Fibroblast of villous mesenchyme (primary cell): ENCODE data around the gene THYN1. TPM values are rescaled to one million over a fixed set of nuclear protein-coding genes. Genes with fewer than 3 reads are reported as not detected.

Experiments used
- DNase-seq: peaks from one replicate; pipeline ENCODE4 v3.0.0-alpha.2; 2010; ENCODE audit warnings: low read depth
- H3K4me3 ChIP-seq: 2 replicates; pipeline ENCODE4 v1.5.1; 2011; ENCODE audit warnings: low read depth, mild to moderate bottlenecking, low read length
- CTCF ChIP-seq: IDR thresholded peaks from 2 replicates; pipeline ENCODE4 v1.5.1; 2012; ENCODE audit warnings: low read depth, mild to moderate bottlenecking, low read length; ENCODE audit not compliant: insufficient read depth
- total RNA-seq: library from RNA; depleted of rRNA; stranded (reverse); fragments of >200 nt; gene quantifications from 2 replicates; pipeline ENCODE4 v1.2.3, GENCODE V29; 2012

Gene THYN1
- total RNA-seq, 1 donor: 58.3 TPM

- TF ChIP-seq CTCF: no peak
- peak; percentile 66 for DNase-seq
- no peak overlapping the region for H3K4me3 ChIP-seq
These were observed 19.5 kb upstream of the THYN1 start for GRCh38 chr11:134272381-134273316.

- no peak for TF ChIP-seq CTCF
- DNase-seq: no peak
- H3K4me3 ChIP-seq: no peak overlapping the region
These were observed 18.8 kb upstream of the THYN1 start for GRCh38 chr11:134271978-134272377.

GRCh38 chr11:134270250-134270714 lies 17.1 kb upstream of the THYN1 start:
- no peak overlapping the region for H3K4me3 ChIP-seq
- DNase-seq: no peak
- peak; percentile 28 for TF ChIP-seq CTCF

GRCh38 chr11:134267966-134268365 lies 14.8 kb upstream of the THYN1 start:
- no peak for DNase-seq
- H3K4me3 ChIP-seq: no peak overlapping the region
- no peak for TF ChIP-seq CTCF

GRCh38 chr11:134267461-134267860 lies 14.3 kb upstream of the THYN1 start:
- no peak for DNase-seq
- no peak for TF ChIP-seq CTCF
- no peak overlapping the region for H3K4me3 ChIP-seq

- no peak for TF ChIP-seq CTCF
- no peak overlapping the region for H3K4me3 ChIP-seq
- peak; percentile 92 for DNase-seq
These were observed 13.7 kb upstream of the THYN1 start for GRCh38 chr11:134266841-134267251.
